ENCODE measurements around the gene CLEC1B.

The CLEC1B gene

DNA sequence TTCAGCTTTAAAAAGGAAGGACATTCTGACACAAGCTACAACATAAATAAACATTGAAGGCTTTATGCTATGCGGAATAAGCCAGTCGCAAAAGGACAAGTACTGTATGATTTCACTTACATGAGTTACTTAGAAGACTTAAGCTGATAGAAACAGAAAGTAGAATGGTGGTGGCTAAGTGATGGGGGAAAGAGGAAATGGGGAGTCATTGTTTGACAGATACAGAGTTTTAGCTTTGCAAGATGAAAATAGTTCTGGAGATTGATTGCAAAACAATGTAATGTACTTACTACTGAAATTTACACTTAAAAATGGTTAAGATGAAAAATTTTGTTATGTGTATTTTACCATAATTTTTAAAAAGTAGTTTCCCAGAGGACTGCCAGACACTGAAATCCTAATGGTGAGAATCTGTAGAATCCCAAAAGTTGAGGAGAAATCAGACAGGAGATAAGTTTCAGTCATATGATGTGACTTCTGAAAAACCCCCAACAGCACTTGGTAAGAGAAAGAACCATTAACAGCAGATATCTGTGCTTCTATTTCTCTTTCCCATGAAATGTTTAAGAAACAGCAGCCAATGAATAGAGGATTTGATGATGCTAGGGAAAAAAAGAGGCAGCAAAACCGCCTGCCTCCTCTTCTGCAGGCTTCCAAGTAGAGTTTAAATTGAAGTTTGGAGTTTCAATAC lies 50.2 kb downstream of the CLEC1B start:
- Histone ChIP-seq H3K27ac (ENCODE audit: low read length) (peak overlapping the region; percentile 40; the same call in 1 of the 2 replicates), H3K9ac (ENCODE audit: low read length) (no peak overlapping the region), H3K4me1 (ENCODE audit: low read length) (peaks cover 21% of the 10 kb centered on the region), H3K27me3 (replicated peaks; ENCODE audit: insufficient read depth, low read length) (no peaks in the 10 kb centered on the region), H3K4me3 (ENCODE audit: low read length) (peak overlapping the region; percentile 2), H3K4me2 (ENCODE audit: low read depth, low read length) (peak overlapping the region; percentile 77), H4K20me1 (ENCODE audit: insufficient read depth, low read length) (no peaks in the 10 kb centered on the region), H3K36me3 (replicated peaks; ENCODE audit: insufficient read depth, low read length) (no peaks in the 10 kb centered on the region), H3K79me2 (ENCODE audit: low read length) (no peaks in the 10 kb centered on the region), H3F3A (ENCODE audit: insufficient read depth, low read length) (peaks cover 16% of the 10 kb centered on the region; the same call in 1 of the 2 replicates), H2AFZ (ENCODE audit: low read length) (0 out of 2 replicates have a peak overlapping the region, but pooled peaks have one; percentile 9), H3K9me2 (replicated peaks; ENCODE audit: insufficient read depth, low read length) (no peaks in the 10 kb centered on the region), H3K9me3 (replicated peaks; ENCODE audit: insufficient read depth, low read length) (no peaks in the 10 kb centered on the region)
- no peak for TF ChIP-seq CTCF (IDR thresholded peaks at IDR 0.05; ENCODE audit: low read length)
- no peak for TF ChIP-seq EZH2phosphoT487 (IDR thresholded peaks at IDR 0.05; ENCODE audit: low read length)
- TF ChIP-seq EZH2 (optimal IDR thresholded peaks at IDR 0.05; ENCODE audit: low read depth, low read length) = no peak
- peak; percentile 85 for DNase-seq

- H3K4me1 ChIP-seq (ENCODE audit: low read length) = peaks cover 21% of the 10 kb centered on the region
- H3K27ac ChIP-seq (ENCODE audit: low read length) = no peak overlapping the region
- DNase-seq = no peak
- no peaks in the 10 kb centered on the region; the same call in 1 of the 2 replicates for H3K27me3 ChIP-seq (replicated peaks; ENCODE audit: insufficient read depth, low read length)
- H3K4me2 ChIP-seq (ENCODE audit: low read depth, low read length) = no peak overlapping the region
- TF ChIP-seq EZH2phosphoT487 (IDR thresholded peaks at IDR 0.05; ENCODE audit: low read length) (no peak), EZH2 (optimal IDR thresholded peaks at IDR 0.05; ENCODE audit: low read depth, low read length) (no peak), CTCF (IDR thresholded peaks at IDR 0.05; ENCODE audit: low read length) (no peak)
- no peak overlapping the region for H2AFZ ChIP-seq (ENCODE audit: low read length)
- H3K79me2 ChIP-seq (ENCODE audit: low read length) = no peaks in the 10 kb centered on the region
- no peak overlapping the region for H3K9ac ChIP-seq (ENCODE audit: low read length)
- H3K4me3 ChIP-seq (ENCODE audit: low read length) = no peak overlapping the region
- H3K36me3 ChIP-seq (replicated peaks; ENCODE audit: insufficient read depth, low read length) = no peaks in the 10 kb centered on the region
- no peaks in the 10 kb centered on the region for H3K9me3 ChIP-seq (replicated peaks; ENCODE audit: insufficient read depth, low read length)
- no peaks in the 10 kb centered on the region for H3K9me2 ChIP-seq (replicated peaks; ENCODE audit: insufficient read depth, low read length)
- peaks cover 16% of the 10 kb centered on the region; the same call in 1 of the 2 replicates for H3F3A ChIP-seq (ENCODE audit: insufficient read depth, low read length)
- no peaks in the 10 kb centered on the region for H4K20me1 ChIP-seq (ENCODE audit: insufficient read depth, low read length)
Observed at GRCh38 chr12:9947674-9948073, 51.2 kb downstream of the CLEC1B start.

DNA sequence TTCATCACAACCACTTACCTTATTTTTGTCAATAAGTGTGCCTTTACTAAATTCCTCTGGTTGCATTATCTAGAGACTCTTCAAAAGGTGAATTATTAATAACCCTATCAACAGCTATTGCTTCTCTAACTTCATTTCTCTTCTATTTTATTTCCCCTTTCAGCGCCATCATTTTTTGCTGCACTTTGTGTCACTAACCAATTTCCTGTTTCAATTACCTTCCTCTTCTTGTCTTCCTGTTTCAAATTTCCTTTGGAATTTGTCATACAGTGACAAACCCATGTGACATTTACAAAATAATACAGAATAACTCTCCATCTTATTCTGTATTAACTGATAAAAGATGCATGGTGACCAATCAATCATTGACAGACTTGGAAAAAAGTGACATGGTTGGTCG lies 54.5 kb downstream of the CLEC1B start:
- Histone ChIP-seq H2AFZ (ENCODE audit: low read length) (no peak overlapping the region), H3K4me1 (ENCODE audit: low read length) (peaks cover 14% of the 10 kb centered on the region), H3K27me3 (replicated peaks; ENCODE audit: insufficient read depth, low read length) (peaks cover 15% of the 10 kb centered on the region), H4K20me1 (ENCODE audit: insufficient read depth, low read length) (no peaks in the 10 kb centered on the region), H3F3A (ENCODE audit: insufficient read depth, low read length) (peaks cover 13% of the 10 kb centered on the region; the same call in 1 of the 2 replicates), H3K4me2 (ENCODE audit: low read depth, low read length) (no peak overlapping the region), H3K79me2 (ENCODE audit: low read length) (no peaks in the 10 kb centered on the region), H3K9me2 (replicated peaks; ENCODE audit: insufficient read depth, low read length) (no peaks in the 10 kb centered on the region), H3K27ac (ENCODE audit: low read length) (no peak overlapping the region), H3K9ac (ENCODE audit: low read length) (no peak overlapping the region), H3K36me3 (replicated peaks; ENCODE audit: insufficient read depth, low read length) (no peaks in the 10 kb centered on the region), H3K4me3 (ENCODE audit: low read length) (no peak overlapping the region), H3K9me3 (replicated peaks; ENCODE audit: insufficient read depth, low read length) (no peaks in the 10 kb centered on the region)
- no peak for DNase-seq
- no peak for TF ChIP-seq EZH2 (optimal IDR thresholded peaks at IDR 0.05; ENCODE audit: low read depth, low read length)
- no peak for TF ChIP-seq CTCF (IDR thresholded peaks at IDR 0.05; ENCODE audit: low read length)
- no peak for TF ChIP-seq EZH2phosphoT487 (IDR thresholded peaks at IDR 0.05; ENCODE audit: low read length)
